H1 (cell line): ENCODE data around the gene CEP250. TPM values are rescaled to one million over a fixed set of nuclear protein-coding genes. Genes with fewer than 3 reads are reported as not detected.

Experiments
- CTCF ChIA-PET: fragments of 300-600 bp; sonication (Branson Sonifier 250); formaldehyde crosslinking; loops from one replicate; lab custom pipeline; 2021; ENCODE audit not compliant: partially characterized antibody; lab: Charles Lee
- POLR2A ChIA-PET: fragments of 300-600 bp; sonication (Branson Sonifier 250); formaldehyde crosslinking; loops from one replicate; lab custom pipeline; 2021; ENCODE audit warnings: inconsistent platforms; ENCODE audit not compliant: partially characterized antibody; lab: Charles Lee
- DNase-seq, 2 experiments: peaks; one replicate each; pipeline versions ENCODE4 v3.0.0 to v3.0.0-alpha.2; 2010 to 2022; ENCODE audit warnings: low spot score in 2 of 2, low read depth in 1 of 2, mixed read lengths in 1 of 2
- FAIRE-seq: peaks from 2 replicates; lab custom pipeline; 2011; peaks lifted over from hg19 to GRCh38; lab: Jason Lieb, UNC
- H2AFZ ChIP-seq: 2 replicates; pipeline ENCODE4 v1.8.1; 2012; ENCODE audit warnings: low read length, inconsistent platforms
- H2AK5ac ChIP-seq: 2 replicates; pipeline ENCODE4 v1.6.1; 2013; ENCODE audit warnings: low read depth, low read length
- H2BK120ac ChIP-seq: replicated peaks from 2 replicates; pipeline ENCODE3; 2013; ENCODE audit warnings: low read depth, low read length, inconsistent platforms
- H2BK12ac ChIP-seq: 2 replicates; pipeline ENCODE4 v1.6.1; 2013; ENCODE audit warnings: low read depth, low read length
- H2BK15ac ChIP-seq: 2 replicates; pipeline ENCODE4 v1.6.1; 2013; ENCODE audit warnings: low read length
- H2BK20ac ChIP-seq: 2 replicates; pipeline ENCODE4 v1.6.1; 2013; ENCODE audit warnings: low read length
- H2BK5ac ChIP-seq: 2 replicates; pipeline ENCODE4 v1.6.1; 2013; ENCODE audit warnings: low read depth, low read length
- H3K14ac ChIP-seq: 2 replicates; pipeline ENCODE4 v1.6.1; 2013; ENCODE audit warnings: inconsistent platforms; ENCODE audit not compliant: insufficient read length
- H3K18ac ChIP-seq: 2 replicates; pipeline ENCODE4 v1.6.1; 2013; ENCODE audit warnings: low read length; ENCODE audit errors: extremely low read depth
- H3K23ac ChIP-seq: 2 replicates; pipeline ENCODE4 v1.6.1; 2013; ENCODE audit warnings: inconsistent platforms; ENCODE audit not compliant: insufficient read length
- H3K23me2 ChIP-seq: 2 replicates; pipeline ENCODE4 v1.6.1; 2013; ENCODE audit warnings: low read depth, low read length
- H3K27ac ChIP-seq: 2 replicates; pipeline ENCODE4 v1.6.1; 2011; ENCODE audit warnings: low read depth, low read length, inconsistent platforms
- H3K27me3 ChIP-seq, 4 experiments: replicated peaks in 1 of 4; 1 replicate in 1 of 4; 2 replicates in 3 of 4; pipeline versions ENCODE4 v1.6.1 to v1.8.1; 2011 to 2013; ENCODE audit warnings: low read length in 3 of 4, mild to moderate bottlenecking in 3 of 4, inconsistent platforms in 2 of 4, mixed read lengths in 2 of 4, moderate library complexity in 1 of 4; ENCODE audit not compliant: control insufficient read depth in 3 of 4, insufficient read depth in 3 of 4; ENCODE audit errors: extremely low read depth in 1 of 4
- H3K36me3 ChIP-seq, 4 experiments: 2 replicates each; pipeline versions ENCODE4 v1.6.1 to v1.8.1; 2011 to 2013; ENCODE audit warnings: mild to moderate bottlenecking in 4 of 4, low read length in 3 of 4, moderate library complexity in 2 of 4, control low read depth in 1 of 4, inconsistent platforms in 1 of 4; ENCODE audit not compliant: insufficient read depth in 4 of 4, control insufficient read depth in 2 of 4
- H3K4ac ChIP-seq: replicated peaks from 2 replicates; pipeline ENCODE3; 2013; ENCODE audit warnings: low read length, low read depth, mixed read lengths, inconsistent platforms; ENCODE audit not compliant: insufficient read length
- H3K4me1 ChIP-seq, 4 experiments: replicated peaks in 1 of 4; 1 replicate in 1 of 4; 2 replicates in 3 of 4; pipeline versions ENCODE4 v1.6.1 to v1.8.1; 2011 to 2013; ENCODE audit warnings: low read length in 3 of 4, inconsistent platforms in 2 of 4, mixed read lengths in 1 of 4; ENCODE audit not compliant: insufficient read depth in 4 of 4, control insufficient read depth in 3 of 4
- H3K4me2 ChIP-seq, 2 experiments: 2 replicates each; pipeline versions ENCODE4 v1.6.1 to v1.8.1; 2011 to 2013; ENCODE audit warnings: low read depth in 2 of 2, low read length in 2 of 2, control low read depth in 1 of 2, inconsistent platforms in 1 of 2, mild to moderate bottlenecking in 1 of 2; ENCODE audit not compliant: insufficient read depth in 1 of 2
- H3K4me3 ChIP-seq, 4 experiments: fragments of 200-600, 300-600 bp in 1 of 4; sonication (generic), shearing (Covaris generic), sonication (Bioruptor Twin) in 1 of 4; 2 replicates each; pipeline versions ENCODE4 v1.5.1 to v1.8.1; 2011 to 2016; ENCODE audit warnings: low read length in 4 of 4, low read depth in 3 of 4, control low read depth in 2 of 4, inconsistent platforms in 2 of 4, mild to moderate bottlenecking in 2 of 4, mixed read lengths in 1 of 4, moderate library complexity in 1 of 4; ENCODE audit not compliant: insufficient read depth in 2 of 4; ENCODE audit errors: extremely low read depth in 1 of 4
- H3K56ac ChIP-seq: replicated peaks from 2 replicates; pipeline ENCODE3; 2013; ENCODE audit warnings: low read depth, mild to moderate bottlenecking, mixed read lengths, low read length, inconsistent platforms; ENCODE audit not compliant: insufficient read length
- H3K79me1 ChIP-seq: 2 replicates; pipeline ENCODE4 v1.6.1; 2013; ENCODE audit warnings: low read depth, low read length, control low read depth
- H3K79me2 ChIP-seq, 2 experiments: 2 replicates each; pipeline versions ENCODE4 v1.6.1 to v1.8.1; 2012 to 2013; ENCODE audit warnings: low read length in 2 of 2, mild to moderate bottlenecking in 2 of 2, inconsistent platforms in 1 of 2; ENCODE audit not compliant: insufficient read depth in 2 of 2, control insufficient read depth in 1 of 2
- H3K9ac ChIP-seq, 4 experiments: replicated peaks in 1 of 4; 1 replicate in 1 of 4; 2 replicates in 3 of 4; pipeline versions ENCODE4 v1.6.1 to v1.8.1; 2011 to 2013; ENCODE audit warnings: low read depth in 3 of 4, low read length in 3 of 4, control low read depth in 2 of 4, mild to moderate bottlenecking in 2 of 4, moderate library complexity in 2 of 4, inconsistent platforms in 1 of 4; ENCODE audit errors: extremely low read depth in 1 of 4
- H3K9me3 ChIP-seq, 2 experiments: 2 replicates each; pipeline versions ENCODE4 v1.6.1 to v1.8.1; 2012 to 2013; ENCODE audit warnings: mild to moderate bottlenecking in 2 of 2, moderate library complexity in 2 of 2, control low read depth in 1 of 2, inconsistent platforms in 1 of 2, low read depth in 1 of 2, low read length in 1 of 2, mixed read lengths in 1 of 2; ENCODE audit not compliant: insufficient read depth in 2 of 2
- H4K20me1 ChIP-seq, 2 experiments: replicated peaks in 1 of 2; 2 replicates each; pipeline versions ENCODE3 to v1.8.1; 2011 to 2013; ENCODE audit warnings: inconsistent platforms in 2 of 2, low read length in 2 of 2, mild to moderate bottlenecking in 1 of 2; ENCODE audit not compliant: insufficient read depth in 2 of 2, control insufficient read depth in 1 of 2
- H4K5ac ChIP-seq: 2 replicates; pipeline ENCODE4 v1.6.1; 2013; ENCODE audit warnings: low read length, low read depth, mixed read lengths, inconsistent platforms; ENCODE audit not compliant: insufficient read length
- H4K8ac ChIP-seq: 2 replicates; pipeline ENCODE4 v1.8.0; 2013; ENCODE audit warnings: mild to moderate bottlenecking, moderate library complexity, low read length, inconsistent platforms; ENCODE audit not compliant: insufficient read depth; ENCODE audit errors: extremely low read depth
- H4K91ac ChIP-seq: replicated peaks from 2 replicates; pipeline ENCODE3; 2013; ENCODE audit warnings: low read length, mixed read lengths, inconsistent platforms; ENCODE audit not compliant: insufficient read length
- EGR1 ChIP-seq: IDR thresholded peaks from 2 replicates; pipeline ENCODE4 v1.6.1; 2011; ENCODE audit warnings: low read depth, low read length, borderline replicate concordance
- FOSL1 ChIP-seq: IDR thresholded peaks from 2 replicates; pipeline ENCODE4 v1.6.1; 2011; ENCODE audit warnings: mild to moderate bottlenecking, low read depth, low read length, moderate library complexity; ENCODE audit not compliant: insufficient read depth
- HDAC6 ChIP-seq: IDR thresholded peaks from one replicate; pipeline ENCODE4 v1.7.1; 2012; ENCODE audit warnings: low read depth, mild to moderate bottlenecking, inconsistent platforms, low read length, moderate library complexity
- MAFK ChIP-seq: IDR thresholded peaks from 2 replicates; pipeline ENCODE4 v1.6.1; 2012; ENCODE audit warnings: low read depth, mild to moderate bottlenecking, improper control_type of control experiment, low read length
- POU5F1 ChIP-seq: IDR thresholded peaks from 2 replicates; pipeline ENCODE4 v1.6.1; 2011; ENCODE audit warnings: low read depth, mild to moderate bottlenecking, low read length, moderate library complexity
- RBBP5 ChIP-seq: IDR thresholded peaks from 2 replicates; pipeline ENCODE4 v1.7.1; 2012; ENCODE audit warnings: low read depth, mild to moderate bottlenecking, inconsistent platforms, low read length, moderate library complexity, borderline replicate concordance
- RNF2 ChIP-seq: fragments of 200-900, 300-1000 bp; sonication (generic); IDR thresholded peaks from 2 replicates; pipeline ENCODE4 v1.7.1; 2016; ENCODE audit warnings: borderline replicate concordance, low read depth, mild to moderate bottlenecking, antibody characterized with exemption, low read length; ENCODE audit not compliant: poor library complexity, severe bottlenecking; ENCODE audit errors: missing control alignments
- TCF12 ChIP-seq: IDR thresholded peaks from 2 replicates; pipeline ENCODE4 v1.6.1; 2011; ENCODE audit warnings: low read depth, mild to moderate bottlenecking, low read length
- WGBS, 2 experiments: shearing (Covaris generic) in 1 of 2; methylation state at CpG; one replicate each; pipeline versions ENCODE4 v1.1.6 to v1.1.7; 2013 to 2015; ENCODE audit warnings: low lambda C conversion rate in 2 of 2, mixed read lengths in 2 of 2, inconsistent platforms in 1 of 2, low coverage in 1 of 2, missing lambda C conversion rate in 1 of 2; ENCODE audit not compliant: insufficient replicate concordance in 2 of 2, insufficient coverage in 1 of 2, insufficient read length in 1 of 2; ENCODE audit errors: extremely low coverage in 1 of 2, missing lambda C conversion rate in 1 of 2; 5-methylcytosine and 5-hydroxymethylcytosine counted together
- polyA plus RNA-seq, 7 experiments: library from polyadenylated mRNA; depleted of rRNA in 3 of 7; stranded (reverse) in 5 of 7; unstranded in 2 of 7; fragments of >200 nt in 5 of 7; fragments of 200-250 nt in 2 of 7; gene quantifications; 1 replicate in 5 of 7; 2 replicates in 1 of 7; 4 replicates in 1 of 7; pipeline versions ENCODE4 v1.2.1 to v1.2.3, GENCODE V29; 2011 to 2013; ENCODE audit warnings: missing spikeins in 2 of 7, mixed read lengths in 2 of 7
- total RNA-seq: library from RNA; stranded (reverse); fragmentation: NEBNext Ultra II Directional; extraction: Animal tissue kit (Norgen Biotek cat#: 25700); gene quantifications from 2 replicates; pipeline ENCODE4 v1.2.1, GENCODE V29; 2021
- TF ChIP-seq, protein P1 (sequence below): IDR thresholded peaks from 2 replicates; pipeline ENCODE4 v1.6.1; 2011; ENCODE audit warnings: low read length, improper control_type of control experiment
- TF ChIP-seq, protein P2 (sequence below): IDR thresholded peaks from 2 replicates; pipeline ENCODE4 v1.6.1; 2012; ENCODE audit warnings: inconsistent platforms

The CEP250 gene
- total and polyA plus RNA-seq, 2 of the 8 experiments (the other 6 are each of a cell fraction or from before 2014, with no cell fraction given): 2.6 to 33.7 TPM

DNA sequence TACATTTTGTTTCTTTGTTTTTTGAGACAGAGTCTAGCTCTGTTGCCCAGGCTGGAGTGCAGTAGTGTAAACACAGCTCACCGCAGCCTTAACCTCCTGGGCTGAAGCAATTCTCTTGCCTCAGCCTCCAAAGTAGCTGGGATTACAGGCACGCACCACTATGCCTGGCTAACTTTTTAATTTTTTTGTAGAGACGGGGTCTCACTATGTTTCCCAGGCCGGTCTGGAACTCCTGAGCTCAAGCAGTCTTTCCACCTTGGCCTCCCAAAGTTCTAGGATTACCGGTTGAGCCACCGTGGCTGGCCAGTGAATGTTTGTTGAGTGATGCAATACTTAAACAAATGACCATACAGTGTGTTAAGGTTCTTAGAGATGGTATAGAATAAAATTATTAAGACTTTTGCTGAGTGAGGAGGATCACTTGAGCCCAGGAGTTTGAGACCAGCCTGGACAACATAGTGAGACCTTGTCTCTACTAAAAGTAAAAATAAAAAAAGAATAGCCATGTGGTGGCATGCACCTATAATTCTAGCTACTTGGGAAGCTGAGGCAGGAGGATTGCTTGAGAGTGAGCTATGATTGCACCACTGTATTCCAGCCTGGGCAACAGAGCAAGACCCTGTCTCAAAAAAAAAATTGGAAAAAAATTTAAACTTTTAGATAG, 13.4 kb downstream of the CEP250 start:
- Histone ChIP-seq H2BK20ac (no peak overlapping the region), H3K23me2 (no peaks in the 10 kb centered on the region; the same call in 1 of the 2 replicates), H3K23ac (no peak overlapping the region), H3K4me2 (no peak overlapping the region), H2AFZ (no peak overlapping the region), H3K4me1 (no peaks in the 10 kb centered on the region), H3K36me3 (peaks cover 9 to 51% (median 38%) of the 10 kb centered on the region in 4 experiments; a peak in 7 of 8 replicates), H2AK5ac (no peak overlapping the region), H3K79me2 (no peaks in the 10 kb centered on the region), H3K9me3 (no peaks in the 10 kb centered on the region), H3K18ac (no peak overlapping the region), H4K91ac (no peak overlapping the region), H2BK120ac (no peak overlapping the region), H3K27me3 (no peaks in the 10 kb centered on the region), H3K27ac (no peak overlapping the region), H2BK5ac (no peak overlapping the region), H2BK15ac (no peak overlapping the region), H3K4me3 (no peak overlapping the region), H3K79me1 (no peaks in the 10 kb centered on the region), H3K14ac (no peak overlapping the region), H3K56ac (no peak overlapping the region), H4K20me1 (peaks cover 3 to 6% of the 10 kb centered on the region in 2 experiments), H3K9ac (no peak overlapping the region), H3K4ac (no peak overlapping the region), H4K5ac (no peak overlapping the region), H4K8ac (no peak overlapping the region), H2BK12ac (no peak overlapping the region)
- CTCF ChIA-PET: interaction anchor here (1.6 kb wide), 1 partner anchor 30 kb away, joined by 4 read pairs; no protein-coding TSS in a partner anchor
- no peak for DNase-seq
- WGBS, 2 experiments: 72% methylated on average over 6 of the region's 6 CpGs; no CpG with 5 or more reads in 1 of the 2 experiments
- POLR2A ChIA-PET: interaction anchor here (1.0 to 3.2 kb wide), 2 partner anchors 13 to 36 kb away, joined by 3 to 16 read pairs; partner anchors contain the start of gene CEP250
- no peak for FAIRE-seq
- TF ChIP-seq POU5F1 (no peak), RBBP5 (no peak), MAFK (no peak), TCF12 (no peak), HDAC6 (no peak), RNF2 (no peak), EGR1 (no peak), FOSL1 (no peak)
- TF ChIP-seq, protein P1, sequence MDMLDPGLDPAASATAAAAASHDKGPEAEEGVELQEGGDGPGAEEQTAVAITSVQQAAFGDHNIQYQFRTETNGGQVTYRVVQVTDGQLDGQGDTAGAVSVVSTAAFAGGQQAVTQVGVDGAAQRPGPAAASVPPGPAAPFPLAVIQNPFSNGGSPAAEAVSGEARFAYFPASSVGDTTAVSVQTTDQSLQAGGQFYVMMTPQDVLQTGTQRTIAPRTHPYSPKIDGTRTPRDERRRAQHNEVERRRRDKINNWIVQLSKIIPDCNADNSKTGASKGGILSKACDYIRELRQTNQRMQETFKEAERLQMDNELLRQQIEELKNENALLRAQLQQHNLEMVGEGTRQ: no peak
- TF ChIP-seq, protein P2, sequence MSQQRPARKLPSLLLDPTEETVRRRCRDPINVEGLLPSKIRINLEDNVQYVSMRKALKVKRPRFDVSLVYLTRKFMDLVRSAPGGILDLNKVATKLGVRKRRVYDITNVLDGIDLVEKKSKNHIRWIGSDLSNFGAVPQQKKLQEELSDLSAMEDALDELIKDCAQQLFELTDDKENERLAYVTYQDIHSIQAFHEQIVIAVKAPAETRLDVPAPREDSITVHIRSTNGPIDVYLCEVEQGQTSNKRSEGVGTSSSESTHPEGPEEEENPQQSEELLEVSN: no peak
